Retinal pigment epithelial cell (primary cell): ENCODE measurements around the gene C1QL1.
A peak's percentile ranks its signal among the peaks of the same experiment; 100 is the strongest.

Source experiments
- DNase-seq: peaks from one replicate; pipeline ENCODE4 v3.0.0-alpha.2; 2010; ENCODE audit warnings: low read depth
- H3K4me3 ChIP-seq: 2 replicates; pipeline ENCODE4 v1.5.1; 2011; ENCODE audit warnings: mild to moderate bottlenecking, low read length, control low read depth, moderate library complexity
- TF ChIP-seq, protein P1 (sequence below): conservative IDR thresholded peaks from 2 replicates; pipeline ENCODE4 v1.5.1; 2011; ENCODE audit warnings: low read depth, low read length, control low read depth, inconsistent platforms

C1QL1 gene

DNA sequence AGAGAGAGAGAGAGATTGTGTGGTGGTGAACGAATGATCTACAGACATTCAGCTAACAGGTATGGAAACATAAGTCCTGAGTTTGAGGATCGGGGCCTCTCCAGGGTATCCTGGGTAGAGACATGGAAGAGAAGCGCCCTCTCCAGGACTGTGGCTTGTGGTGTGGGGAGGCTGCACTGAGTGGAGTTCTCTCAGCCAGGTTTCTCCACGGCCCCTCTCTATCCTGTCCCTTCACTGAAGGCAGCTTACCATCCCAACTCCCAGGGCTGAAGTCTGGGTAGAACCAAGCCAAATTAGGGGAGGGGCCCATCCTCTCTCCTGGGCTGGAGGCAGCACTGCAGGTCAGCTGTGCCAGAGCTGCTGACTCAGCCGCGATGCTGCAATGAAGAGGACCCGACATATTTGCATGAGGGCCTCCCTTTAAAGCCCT, 6.2 kb downstream of the C1QL1 start:
- no peak for DNase-seq
- TF ChIP-seq, protein P1, sequence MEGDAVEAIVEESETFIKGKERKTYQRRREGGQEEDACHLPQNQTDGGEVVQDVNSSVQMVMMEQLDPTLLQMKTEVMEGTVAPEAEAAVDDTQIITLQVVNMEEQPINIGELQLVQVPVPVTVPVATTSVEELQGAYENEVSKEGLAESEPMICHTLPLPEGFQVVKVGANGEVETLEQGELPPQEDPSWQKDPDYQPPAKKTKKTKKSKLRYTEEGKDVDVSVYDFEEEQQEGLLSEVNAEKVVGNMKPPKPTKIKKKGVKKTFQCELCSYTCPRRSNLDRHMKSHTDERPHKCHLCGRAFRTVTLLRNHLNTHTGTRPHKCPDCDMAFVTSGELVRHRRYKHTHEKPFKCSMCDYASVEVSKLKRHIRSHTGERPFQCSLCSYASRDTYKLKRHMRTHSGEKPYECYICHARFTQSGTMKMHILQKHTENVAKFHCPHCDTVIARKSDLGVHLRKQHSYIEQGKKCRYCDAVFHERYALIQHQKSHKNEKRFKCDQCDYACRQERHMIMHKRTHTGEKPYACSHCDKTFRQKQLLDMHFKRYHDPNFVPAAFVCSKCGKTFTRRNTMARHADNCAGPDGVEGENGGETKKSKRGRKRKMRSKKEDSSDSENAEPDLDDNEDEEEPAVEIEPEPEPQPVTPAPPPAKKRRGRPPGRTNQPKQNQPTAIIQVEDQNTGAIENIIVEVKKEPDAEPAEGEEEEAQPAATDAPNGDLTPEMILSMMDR, result peak; percentile 21
- H3K4me3 ChIP-seq, result no peak overlapping the region

DNA sequence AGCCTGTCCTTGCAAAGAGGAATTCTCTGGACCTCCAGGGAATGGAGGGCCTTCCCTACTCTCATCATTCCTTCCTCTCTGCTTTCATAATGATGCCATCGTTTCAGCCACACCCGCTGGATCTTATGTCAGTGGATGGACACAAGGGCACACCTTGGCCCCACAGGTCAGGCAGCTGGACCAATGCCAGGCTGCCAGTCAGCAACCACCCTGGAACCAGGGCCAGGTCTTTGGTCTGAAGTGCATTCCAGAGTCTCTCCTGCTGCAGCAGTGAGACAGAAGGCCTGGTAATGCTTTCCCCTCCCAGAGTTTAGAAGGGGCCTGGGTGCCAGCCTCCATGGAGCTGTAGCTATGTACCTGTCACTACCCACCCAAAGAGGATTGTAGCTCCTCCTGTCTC, 7.4 kb downstream of the C1QL1 start:
- DNase-seq, result no peak
- TF ChIP-seq, protein P1, result no peak

DNA sequence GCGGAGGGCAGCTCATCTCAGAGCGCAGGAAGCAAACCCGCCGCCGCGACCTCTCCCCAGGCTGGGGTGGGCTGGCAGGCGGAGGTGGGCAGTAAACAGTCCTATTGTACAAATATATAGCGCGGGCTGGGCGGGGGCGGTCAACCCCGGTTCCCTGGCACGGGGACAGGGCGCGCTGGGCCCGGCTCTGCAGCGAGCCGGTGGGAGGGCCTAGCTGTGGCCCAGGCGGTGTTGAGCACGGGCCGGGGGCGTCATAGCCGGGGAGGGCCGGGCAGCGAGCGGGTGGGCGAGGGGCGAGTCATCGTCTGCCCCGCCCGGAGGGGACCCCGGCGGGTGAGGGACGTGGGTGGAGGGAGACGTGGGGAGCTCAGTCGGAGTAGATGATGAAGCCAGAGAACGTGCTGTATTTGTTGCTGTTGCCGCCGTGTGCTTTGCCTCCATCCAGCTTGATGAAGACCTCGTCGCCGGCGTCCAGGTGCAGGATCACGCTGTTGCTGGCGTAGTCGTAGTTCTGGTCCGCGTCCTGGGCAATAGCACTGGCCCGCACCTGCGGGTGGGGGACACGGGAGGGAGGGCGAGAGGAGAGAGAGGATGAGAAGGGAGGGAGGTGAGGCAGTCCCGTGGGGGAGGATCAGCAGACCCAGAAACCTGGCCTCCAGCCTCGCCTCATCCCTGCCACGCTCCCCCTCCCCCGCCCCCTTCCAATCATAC, 8.1 kb downstream of the C1QL1 start:
- TF ChIP-seq, protein P1, result no peak
- no peak for DNase-seq
- H3K4me3 ChIP-seq, result no peak overlapping the region

More for the DNA sequence above, 7.4 kb downstream of the C1QL1 start:
- H3K4me3 ChIP-seq, result no peak overlapping the region

DNA sequence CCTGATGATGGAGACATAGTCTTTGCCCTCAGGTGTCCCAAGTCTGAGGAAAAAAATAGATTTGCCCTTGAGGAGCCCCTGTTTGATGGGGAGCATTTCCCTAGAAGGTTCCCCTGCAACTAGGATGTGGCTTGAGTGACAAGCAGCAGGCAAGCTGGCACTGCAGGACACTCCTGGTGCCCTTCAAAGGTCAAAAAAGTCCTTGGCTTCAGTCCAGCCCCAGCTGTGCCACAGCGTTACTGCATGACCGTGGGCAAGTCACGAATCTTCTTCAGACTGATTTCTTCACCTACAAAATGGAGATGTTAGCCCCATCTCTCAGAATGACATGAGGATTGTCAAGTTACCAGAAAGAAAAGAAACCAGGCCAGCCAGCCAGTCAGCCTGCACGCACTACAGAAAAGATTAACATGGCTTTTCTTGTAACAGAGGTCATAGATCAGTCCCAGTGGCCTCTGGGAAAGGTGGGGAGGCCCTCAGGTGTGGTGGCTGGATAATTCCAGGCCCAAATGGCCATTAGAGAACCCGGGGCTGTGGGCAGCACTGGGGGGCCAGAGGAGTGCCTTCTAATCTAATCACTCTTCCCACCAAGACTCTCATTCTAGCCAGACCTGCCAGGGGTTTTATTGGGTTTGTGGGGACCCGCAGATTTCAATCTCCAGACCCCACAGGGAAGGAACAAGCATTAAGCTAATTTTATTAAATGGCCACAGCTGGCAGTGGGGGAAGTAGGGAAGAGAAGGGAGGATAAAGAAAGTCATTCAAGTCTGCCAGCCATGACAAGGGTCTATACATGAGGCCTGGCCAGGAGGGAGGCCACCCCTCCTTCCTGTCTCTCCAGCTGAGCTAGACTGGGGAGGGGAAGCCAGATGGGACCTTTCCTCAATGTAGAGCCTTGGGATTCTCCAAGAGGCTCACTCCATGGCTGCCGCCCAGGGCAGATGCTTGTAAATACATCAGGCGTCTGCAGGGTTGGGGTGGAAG, 10.8 kb downstream of the C1QL1 start:
- H3K4me3 ChIP-seq, result no peak overlapping the region
- TF ChIP-seq, protein P1, result no peak
- no peak for DNase-seq

DNA sequence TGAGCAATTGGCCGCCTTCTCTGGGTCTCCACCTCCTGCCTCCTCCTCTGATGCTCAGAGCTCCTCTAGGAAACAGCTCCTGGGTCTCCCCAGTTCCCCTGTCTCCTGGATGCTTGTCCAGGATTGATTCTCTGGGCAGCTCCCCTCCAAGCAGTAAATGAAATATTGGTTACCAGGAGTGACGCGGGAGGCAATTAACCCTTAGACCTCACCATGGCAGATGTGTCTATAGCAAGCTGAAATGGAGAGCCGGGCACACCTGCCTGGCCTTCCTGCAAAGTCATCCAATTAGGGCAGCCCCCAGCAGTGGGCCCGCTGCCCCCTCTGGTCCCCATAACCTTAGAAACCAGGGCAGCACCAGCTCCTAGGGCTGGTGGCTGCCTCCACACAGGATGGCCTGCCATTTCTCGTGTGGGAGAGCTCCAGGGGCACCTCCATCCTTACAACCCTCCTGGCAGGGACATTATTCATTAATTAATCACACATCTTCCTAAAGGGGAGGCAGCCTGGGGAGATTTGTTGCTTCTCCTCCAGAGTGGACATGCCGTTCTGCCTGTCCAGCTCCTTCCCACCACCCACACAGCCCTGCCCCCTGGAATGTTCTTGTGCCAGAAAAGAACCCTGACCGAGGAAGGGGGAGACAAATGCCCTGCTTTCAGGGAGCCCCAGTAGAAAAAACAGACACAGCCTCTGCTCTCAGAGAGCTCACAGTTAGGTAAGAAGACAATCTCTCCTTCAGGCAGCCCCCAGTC, 12.3 kb downstream of the C1QL1 start:
- TF ChIP-seq, protein P1, result no peak
- H3K4me3 ChIP-seq, result no peak overlapping the region
- DNase-seq, result no peak

DNA sequence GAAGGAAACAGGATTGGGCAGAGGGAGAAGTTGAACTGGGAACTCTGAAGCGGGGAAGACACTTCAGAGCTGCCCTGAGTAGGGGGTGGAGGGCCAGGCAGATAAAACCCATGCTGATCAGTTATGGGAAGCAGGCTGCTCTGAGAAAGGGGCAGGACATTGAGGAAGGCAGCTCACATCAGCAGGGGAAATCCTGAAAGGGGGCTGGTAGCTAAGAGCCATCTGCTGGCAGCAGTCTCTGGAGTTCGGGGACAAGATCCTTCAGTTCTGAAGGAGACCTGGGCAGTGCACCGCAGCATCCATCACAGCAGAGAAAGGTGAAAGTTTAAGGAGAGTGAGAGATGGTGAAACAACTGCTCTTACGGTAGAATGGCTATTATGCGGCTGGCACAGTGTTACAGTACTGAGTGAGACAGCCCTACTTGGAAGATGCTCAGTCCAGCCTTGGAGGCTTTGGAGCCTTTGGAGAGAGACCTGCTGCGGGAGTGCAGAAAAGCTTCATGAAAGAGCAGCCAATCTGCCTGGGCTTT, 15.1 kb downstream of the C1QL1 start:
- TF ChIP-seq, protein P1, result no peak

More for the DNA sequence above, 15.1 kb downstream of the C1QL1 start:
- DNase-seq, result no peak
- H3K4me3 ChIP-seq, result no peak overlapping the region
